ENCODE results near the gene MYPN.
A peak's percentile ranks its signal among the peaks of the same experiment; 100 is the strongest.

The MYPN gene

GRCh38 chr10:68253346-68253745 is 144.1 kb downstream of the MYPN start:
- TF ChIP-seq CTCF (IDR thresholded peaks at IDR 0.05; ENCODE audit: low read depth, low read length), result no peak
- Histone ChIP-seq H3K36me3 (no peaks in the 10 kb centered on the region), H3K4me1 (peaks cover 30% of the 10 kb centered on the region), H3K27me3 (no peaks in the 10 kb centered on the region), H3K9me3 (no peaks in the 10 kb centered on the region), H3K4me3 (ENCODE audit: low read depth, low read length) (no peak overlapping the region)
- no peak for DNase-seq

GRCh38 chr10:68261132-68261856 is 152.0 kb downstream of the MYPN start:
- Histone ChIP-seq H3K4me3 (ENCODE audit: low read depth, low read length) (no peak overlapping the region), H3K36me3 (no peaks in the 10 kb centered on the region), H3K9me3 (no peaks in the 10 kb centered on the region), H3K4me1 (no peaks in the 10 kb centered on the region), H3K27me3 (no peaks in the 10 kb centered on the region)
- no peak for TF ChIP-seq CTCF (IDR thresholded peaks at IDR 0.05; ENCODE audit: low read depth, low read length)
- DNase-seq, result peak; percentile 40
